ENCODE results near the gene ZNF865.

The ZNF865 gene

GRCh38 chr19:55623130-55623529, 17.7 kb downstream of the ZNF865 start:
- no peak for TF ChIP-seq CTCF (IDR thresholded peaks at IDR 0.05; ENCODE audit: low read depth, low read length)
- DNase-seq (ENCODE audit: extremely low read depth, low read depth), result no peak

DNA sequence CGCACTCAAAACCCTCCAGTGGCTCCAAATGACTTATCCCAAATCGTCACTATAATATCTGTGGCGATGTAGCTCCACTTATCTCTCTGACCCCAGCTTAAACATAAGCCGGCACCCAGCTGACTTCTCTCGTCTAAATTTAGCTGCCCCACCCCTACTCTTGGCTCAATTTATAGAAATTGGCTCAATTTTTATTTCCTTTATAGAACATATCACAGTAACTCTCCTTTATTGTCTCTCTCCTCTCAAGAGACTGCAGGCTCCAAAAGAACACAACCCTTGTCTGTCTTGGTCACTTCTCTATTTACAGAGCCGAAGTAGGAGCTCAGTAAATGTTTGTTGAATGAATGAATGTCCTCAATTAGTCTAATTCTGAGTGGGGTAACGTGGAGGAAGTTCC, 18.1 kb downstream of the ZNF865 start:
- TF ChIP-seq CTCF (IDR thresholded peaks at IDR 0.05; ENCODE audit: low read depth, low read length), result no peak
- no peak for DNase-seq (ENCODE audit: extremely low read depth, low read depth)

GRCh38 chr19:55624109-55625003, 18.9 kb downstream of the ZNF865 start, which contains the start of gene ZNF784:
Gene ZNF784, minus strand, starts transcription at chr19:55624566. Its CDS starts 5 bp downstream, at chr19:55624561.
- peak; percentile 86 for DNase-seq (ENCODE audit: extremely low read depth, low read depth)
- TF ChIP-seq CTCF (IDR thresholded peaks at IDR 0.05; ENCODE audit: low read depth, low read length), result no peak

DNA sequence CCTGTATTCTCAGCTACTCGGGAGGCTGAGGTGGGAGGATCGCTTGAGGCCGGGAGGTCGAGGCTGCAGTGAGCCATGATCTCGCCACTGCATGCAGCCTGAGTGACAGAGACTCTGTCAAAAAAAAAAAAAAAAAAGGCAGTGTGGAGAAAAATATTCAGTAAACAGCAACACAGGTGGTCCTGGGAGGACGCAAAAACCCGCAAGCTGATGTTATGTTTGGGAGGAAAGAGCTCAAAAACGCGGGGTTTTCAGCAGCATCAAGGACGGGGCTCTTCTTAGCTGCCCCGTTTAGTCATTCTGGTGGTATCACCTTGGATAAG, 19.5 kb downstream of the ZNF865 start:
- TF ChIP-seq CTCF (IDR thresholded peaks at IDR 0.05; ENCODE audit: low read depth, low read length), result no peak
- DNase-seq (ENCODE audit: extremely low read depth, low read depth), result no peak

DNA sequence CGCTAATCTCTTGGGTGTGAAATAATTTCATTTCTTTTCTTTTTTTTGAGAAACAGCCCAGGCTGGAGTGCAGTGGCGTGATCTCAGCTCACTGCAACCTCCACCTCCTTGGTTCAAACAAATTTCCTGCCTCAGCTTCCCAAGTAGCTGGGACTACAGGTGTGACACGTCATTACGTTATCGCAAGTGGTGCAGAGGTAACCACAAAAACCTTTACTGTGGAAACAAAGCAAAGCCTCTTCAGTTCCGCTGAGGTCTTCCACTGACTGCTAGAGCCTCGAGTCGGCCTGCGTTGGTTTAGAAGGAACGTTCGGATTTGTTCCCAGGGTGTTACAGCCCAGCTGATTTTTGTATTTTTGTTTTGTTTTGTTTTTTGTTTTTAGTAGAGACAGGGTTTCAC, 20.9 kb downstream of the ZNF865 start:
- TF ChIP-seq CTCF (IDR thresholded peaks at IDR 0.05; ENCODE audit: low read depth, low read length), result no peak
- no peak for DNase-seq (ENCODE audit: extremely low read depth, low read depth)

GRCh38 chr19:55632463-55632834, 27.0 kb downstream of the ZNF865 start:
- TF ChIP-seq CTCF (IDR thresholded peaks at IDR 0.05; ENCODE audit: low read depth, low read length), result peak; percentile 81
- peak; percentile 92 for DNase-seq (ENCODE audit: extremely low read depth, low read depth)

DNA sequence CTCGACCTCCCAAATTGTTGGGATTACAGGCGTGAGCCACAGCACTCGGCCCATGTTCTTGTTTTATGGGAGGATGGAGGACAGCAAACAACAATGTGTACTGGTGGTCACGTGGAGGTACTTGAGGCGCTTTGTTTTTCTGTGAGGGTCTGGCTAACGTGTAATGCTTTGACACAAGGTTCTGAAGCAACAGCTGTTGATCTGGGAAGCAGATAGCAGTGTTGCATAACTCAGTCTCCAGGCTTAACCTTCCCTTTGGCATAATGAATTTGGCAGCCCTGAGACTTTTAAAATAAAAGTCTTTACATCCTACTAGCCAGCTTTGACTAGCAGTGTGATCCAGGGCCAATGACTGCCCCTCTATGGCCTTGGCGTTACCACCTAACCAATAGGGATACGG, 28.4 kb downstream of the ZNF865 start:
- TF ChIP-seq CTCF (IDR thresholded peaks at IDR 0.05; ENCODE audit: low read depth, low read length), result no peak
- no peak for DNase-seq (ENCODE audit: extremely low read depth, low read depth)
